ENCODE results near the gene COL21A1.

DNA sequence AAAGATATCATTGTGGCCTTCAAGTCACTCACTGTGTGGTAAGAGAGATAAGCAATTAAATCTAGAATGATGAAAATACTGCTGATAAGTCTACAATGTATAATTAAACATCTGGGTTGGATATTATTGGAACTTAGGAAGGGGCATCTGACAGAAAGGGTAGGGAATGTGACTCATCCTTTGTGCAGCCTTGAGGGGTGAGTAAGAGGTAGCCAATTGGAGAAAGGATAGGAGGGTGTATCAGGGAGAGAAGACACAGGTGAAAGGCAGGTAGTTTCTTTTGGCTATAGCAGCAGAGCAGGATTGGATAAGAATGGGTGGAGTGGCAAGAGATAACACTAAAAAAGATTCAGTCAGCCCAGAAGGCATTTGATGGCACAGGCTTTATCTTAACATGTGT is 182.0 kb downstream of the COL21A1 start:
- TF ChIP-seq, protein P1, sequence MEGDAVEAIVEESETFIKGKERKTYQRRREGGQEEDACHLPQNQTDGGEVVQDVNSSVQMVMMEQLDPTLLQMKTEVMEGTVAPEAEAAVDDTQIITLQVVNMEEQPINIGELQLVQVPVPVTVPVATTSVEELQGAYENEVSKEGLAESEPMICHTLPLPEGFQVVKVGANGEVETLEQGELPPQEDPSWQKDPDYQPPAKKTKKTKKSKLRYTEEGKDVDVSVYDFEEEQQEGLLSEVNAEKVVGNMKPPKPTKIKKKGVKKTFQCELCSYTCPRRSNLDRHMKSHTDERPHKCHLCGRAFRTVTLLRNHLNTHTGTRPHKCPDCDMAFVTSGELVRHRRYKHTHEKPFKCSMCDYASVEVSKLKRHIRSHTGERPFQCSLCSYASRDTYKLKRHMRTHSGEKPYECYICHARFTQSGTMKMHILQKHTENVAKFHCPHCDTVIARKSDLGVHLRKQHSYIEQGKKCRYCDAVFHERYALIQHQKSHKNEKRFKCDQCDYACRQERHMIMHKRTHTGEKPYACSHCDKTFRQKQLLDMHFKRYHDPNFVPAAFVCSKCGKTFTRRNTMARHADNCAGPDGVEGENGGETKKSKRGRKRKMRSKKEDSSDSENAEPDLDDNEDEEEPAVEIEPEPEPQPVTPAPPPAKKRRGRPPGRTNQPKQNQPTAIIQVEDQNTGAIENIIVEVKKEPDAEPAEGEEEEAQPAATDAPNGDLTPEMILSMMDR (conservative IDR thresholded peaks at IDR 0.05; ENCODE audit: low read length), result no peak
- TF ChIP-seq EZH2phosphoT487 (IDR thresholded peaks at IDR 0.05; ENCODE audit: borderline replicate concordance, low read depth, low read length), result no peak
